Lower leg skin (tissue), 3 donors: ENCODE results near the gene USP46.

Source experiments
- CTCF ChIP-seq, 3 donors: fragments of 450-650 bp; IDR thresholded peaks; one replicate each; pipeline ENCODE4 v1.5.1; 2016; ENCODE audit warnings: antibody characterized with exemption in 3 of 3, mild to moderate bottlenecking in 3 of 3, moderate library complexity in 2 of 3
- POLR2A ChIP-seq, 2 donors: fragments of 450-650 bp; IDR thresholded peaks; one replicate each; pipeline ENCODE4 v1.6.1; 2016 to 2017; ENCODE audit warnings: antibody characterized with exemption in 2 of 2, mild to moderate bottlenecking in 1 of 2, moderate library complexity in 1 of 2

- TF ChIP-seq CTCF (IDR thresholded peaks at IDR 0.05) (no peak), POLR2A (IDR thresholded peaks at IDR 0.05) (no peak)
Observed at GRCh38 chr4:52658641-52659000, 480 bp downstream of the USP46 start.
